ENCODE measurements around the gene CACFD1. TPM values are rescaled to one million over a fixed set of nuclear protein-coding genes. Genes with fewer than 3 reads are reported as not detected.

Gene CACFD1
- total and polyA plus RNA-seq, 11 donors, result 8.0 to 21.9 (median 11.6) TPM

- H3K9me3 ChIP-seq, result no peaks in the 10 kb centered on the region
- H3K4me1 ChIP-seq, result peaks cover 0 to under 1% (median 0%) of the 10 kb centered on the region in 12 donors
- H3K4me3 ChIP-seq, result no peak overlapping the region
- TF ChIP-seq POLR2A (IDR thresholded peaks at IDR 0.05), result no peak
- H3K27me3 ChIP-seq, result no peaks in the 10 kb centered on the region
- 50 to 56% (median 51%) methylated on average over 11 of the region's 11 CpGs for WGBS, 4 donors
- H3K36me3 ChIP-seq, result no peaks in the 10 kb centered on the region
- peak in 1 of 4 donors; percentile 57 for ATAC-seq
- DNase-seq, result no peak
- intact Hi-C loops (cut with DNase I), result no loop called here
- H3K27ac ChIP-seq, result no peak overlapping the region
These were observed 6.1 kb upstream of the CACFD1 start for GRCh38 chr9:133453651-133454050.

DNA sequence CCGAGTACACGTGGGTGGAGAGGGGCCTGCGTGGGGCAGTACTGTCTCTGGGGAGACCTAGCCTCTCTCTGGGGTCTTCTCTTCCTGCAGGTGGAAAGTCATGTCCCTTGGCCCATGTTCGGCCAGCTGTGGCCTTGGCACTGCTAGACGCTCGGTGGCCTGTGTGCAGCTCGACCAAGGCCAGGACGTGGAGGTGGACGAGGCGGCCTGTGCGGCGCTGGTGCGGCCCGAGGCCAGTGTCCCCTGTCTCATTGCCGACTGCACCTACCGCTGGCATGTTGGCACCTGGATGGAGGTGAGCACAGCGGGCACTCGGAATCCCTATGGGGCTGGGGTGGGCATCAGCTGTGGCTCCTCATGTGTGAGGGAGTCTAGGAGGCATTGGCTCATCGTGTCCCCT is 5.5 kb upstream of the CACFD1 start:
- Histone ChIP-seq H3K27ac (no peak overlapping the region), H3K4me3 (no peak overlapping the region), H3K9me3 (no peaks in the 10 kb centered on the region), H3K27me3 (no peaks in the 10 kb centered on the region), H3K36me3 (no peaks in the 10 kb centered on the region), H3K4me1 (peaks cover 0 to 8% (median 5%) of the 10 kb centered on the region in 12 donors)
- TF ChIP-seq POLR2A (IDR thresholded peaks at IDR 0.05) (no peak), CTCF (IDR thresholded peaks at IDR 0.05) (no peak)
- WGBS, 4 donors, result 86 to 94% (median 87%) methylated on average over 13 to 19 of the region's 19 CpGs
- DNase-seq (no peak), ATAC-seq (no peak)
- intact Hi-C loops (cut with DNase I), result no loop called here

GRCh38 chr9:133454943-133455673 is 4.7 kb upstream of the CACFD1 start:
- Histone ChIP-seq H3K36me3 (no peaks in the 10 kb centered on the region), H3K4me3 (no peak overlapping the region), H3K4me1 (peaks cover 0 to 9% (median 5%) of the 10 kb centered on the region in 12 donors), H3K27me3 (no peaks in the 10 kb centered on the region), H3K9me3 (no peaks in the 10 kb centered on the region), H3K27ac (no peak overlapping the region)
- intact Hi-C loops (cut with DNase I), result no loop called here
- ATAC-seq (no peak), DNase-seq (no peak)
- 91 to 100% (median 92%) methylated on average over 4 to 20 of the region's 20 CpGs for WGBS, 4 donors
- TF ChIP-seq POLR2A (IDR thresholded peaks at IDR 0.05) (no peak), CTCF (IDR thresholded peaks at IDR 0.05) (no peak)

DNA sequence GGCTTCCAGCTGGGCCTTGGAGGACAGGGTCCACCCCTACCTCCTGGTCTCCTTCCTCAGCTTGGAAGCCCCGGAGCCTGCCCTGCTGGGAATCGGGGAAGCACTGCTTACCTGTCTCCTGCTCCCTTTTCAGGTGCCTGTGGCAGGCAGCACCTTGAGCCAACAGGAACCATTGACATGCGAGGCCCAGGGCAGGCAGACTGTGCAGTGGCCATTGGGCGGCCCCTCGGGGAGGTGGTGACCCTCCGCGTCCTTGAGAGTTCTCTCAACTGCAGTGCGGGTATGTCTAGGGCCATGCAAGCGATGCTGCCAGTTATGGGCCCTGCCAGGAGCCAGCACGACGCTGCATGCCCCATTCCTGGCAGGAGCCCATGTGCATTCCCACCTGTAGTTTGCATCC is 3.8 kb upstream of the CACFD1 start:
- intact Hi-C loops (cut with DNase I), result no loop called here
- 94 to 95% (median 95%) methylated on average over 10 to 11 of the region's 11 CpGs for WGBS, 4 donors

More for the DNA sequence above, 3.8 kb upstream of the CACFD1 start:
- no peaks in the 10 kb centered on the region for H3K36me3 ChIP-seq
- H3K9me3 ChIP-seq, result no peaks in the 10 kb centered on the region
- no peak for ATAC-seq
- DNase-seq, result no peak
- TF ChIP-seq POLR2A (IDR thresholded peaks at IDR 0.05) (no peak), CTCF (IDR thresholded peaks at IDR 0.05) (no peak)
- H3K27ac ChIP-seq, result no peak overlapping the region
- H3K4me1 ChIP-seq, result peaks cover 0 to 18% (median 11%) of the 10 kb centered on the region in 12 donors
- H3K4me3 ChIP-seq, result no peak overlapping the region
- no peaks in the 10 kb centered on the region for H3K27me3 ChIP-seq

Data from heart left ventricle (tissue), 16 donors.